Lower leg skin (tissue), 3 donors: ENCODE measurements around the gene DOHH.

Source experiments
- CTCF ChIP-seq, 3 donors: fragments of 450-650 bp; IDR thresholded peaks; one replicate each; pipeline ENCODE4 v1.5.1; 2016; ENCODE audit warnings: antibody characterized with exemption in 3 of 3, mild to moderate bottlenecking in 3 of 3, moderate library complexity in 2 of 3
- POLR2A ChIP-seq, 2 donors: fragments of 450-650 bp; IDR thresholded peaks; one replicate each; pipeline ENCODE4 v1.6.1; 2016 to 2017; ENCODE audit warnings: antibody characterized with exemption in 2 of 2, mild to moderate bottlenecking in 1 of 2, moderate library complexity in 1 of 2

DNA sequence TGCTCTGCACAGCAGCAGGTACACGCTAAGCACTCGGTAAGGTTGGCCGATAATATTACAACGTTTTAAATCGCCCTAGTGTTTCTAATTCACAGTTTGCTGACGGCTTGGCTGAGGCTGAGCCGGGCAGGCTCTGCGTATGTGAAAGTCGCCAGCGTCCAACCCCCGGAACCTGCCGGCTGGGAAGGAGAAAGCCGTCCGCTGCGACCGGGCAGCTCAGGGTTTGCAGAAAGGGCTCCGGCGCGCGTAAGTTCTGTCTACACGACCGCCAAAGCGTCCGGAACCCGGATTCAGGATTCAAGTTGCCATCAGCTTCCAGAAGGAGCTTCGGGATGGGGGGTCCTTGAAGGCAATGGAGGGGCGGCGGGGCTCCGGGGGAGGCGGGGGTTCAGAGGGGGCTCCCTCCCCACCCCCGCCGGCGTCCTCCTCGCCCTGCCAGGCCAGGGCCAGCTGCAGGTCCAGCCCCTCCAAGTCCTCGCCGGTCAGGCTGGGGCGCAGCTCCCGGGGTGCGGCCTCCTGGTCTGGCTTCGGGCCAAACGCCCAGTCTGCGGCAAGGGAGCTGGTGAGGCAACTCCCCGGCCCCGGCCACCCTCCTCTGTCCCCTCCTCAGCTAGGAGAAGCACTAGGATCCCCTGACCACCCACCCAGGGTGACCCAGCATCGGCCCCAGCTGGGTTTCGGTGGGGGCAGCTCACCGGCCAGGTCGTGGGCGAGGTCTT is 17.8 kb downstream of the DOHH start:
- no peak for TF ChIP-seq POLR2A (IDR thresholded peaks at IDR 0.05)
- TF ChIP-seq CTCF (IDR thresholded peaks at IDR 0.05): no peak
